ENCODE results near the gene ZC3H7B. TPM values are rescaled to one million over a fixed set of nuclear protein-coding genes. Genes with fewer than 3 reads are reported as not detected.

The ZC3H7B gene
- total RNA-seq, 1 donor: 53.6 TPM

DNA sequence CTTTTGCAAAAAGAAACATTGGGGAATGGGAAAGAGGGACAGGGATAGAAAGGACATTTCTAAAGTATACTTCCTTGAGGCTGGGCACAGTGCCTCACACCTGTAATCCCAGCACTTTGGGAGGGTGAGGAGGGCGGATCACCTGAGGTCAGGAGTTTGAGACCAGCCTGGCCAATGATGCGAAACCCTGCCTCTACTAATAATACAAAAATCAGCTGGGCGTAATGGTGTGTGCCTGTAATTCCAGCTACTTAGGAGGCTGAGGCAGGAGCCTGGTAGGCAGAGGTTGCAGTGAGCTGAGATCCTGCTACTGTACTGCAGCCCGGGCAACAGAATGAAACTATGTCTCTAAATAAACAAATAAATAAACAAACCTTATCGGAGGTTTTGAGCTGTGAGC, 64.1 kb downstream of the ZC3H7B start:
- peak; percentile 1 for DNase-seq (ENCODE audit: insufficient read length, low spot score, missing footprints)
- no peak overlapping the region for H3K4me2 ChIP-seq (ENCODE audit: insufficient read depth, low read length)
- H2AFZ ChIP-seq (ENCODE audit: low read length): no peak overlapping the region
- H3K4me3 ChIP-seq (ENCODE audit: insufficient read depth, low read length): no peak overlapping the region
- peaks cover 17% of the 10 kb centered on the region for H3K27me3 ChIP-seq (ENCODE audit: insufficient read depth, low read length)
- peaks cover 5% of the 10 kb centered on the region for H3K36me3 ChIP-seq (ENCODE audit: insufficient read depth, low read length)
- no peaks in the 10 kb centered on the region for H3K9me3 ChIP-seq (ENCODE audit: low read depth, low read length)
- H4K20me1 ChIP-seq (ENCODE audit: insufficient read depth, low read length): peaks cover 3% of the 10 kb centered on the region
- TF ChIP-seq, protein P1, sequence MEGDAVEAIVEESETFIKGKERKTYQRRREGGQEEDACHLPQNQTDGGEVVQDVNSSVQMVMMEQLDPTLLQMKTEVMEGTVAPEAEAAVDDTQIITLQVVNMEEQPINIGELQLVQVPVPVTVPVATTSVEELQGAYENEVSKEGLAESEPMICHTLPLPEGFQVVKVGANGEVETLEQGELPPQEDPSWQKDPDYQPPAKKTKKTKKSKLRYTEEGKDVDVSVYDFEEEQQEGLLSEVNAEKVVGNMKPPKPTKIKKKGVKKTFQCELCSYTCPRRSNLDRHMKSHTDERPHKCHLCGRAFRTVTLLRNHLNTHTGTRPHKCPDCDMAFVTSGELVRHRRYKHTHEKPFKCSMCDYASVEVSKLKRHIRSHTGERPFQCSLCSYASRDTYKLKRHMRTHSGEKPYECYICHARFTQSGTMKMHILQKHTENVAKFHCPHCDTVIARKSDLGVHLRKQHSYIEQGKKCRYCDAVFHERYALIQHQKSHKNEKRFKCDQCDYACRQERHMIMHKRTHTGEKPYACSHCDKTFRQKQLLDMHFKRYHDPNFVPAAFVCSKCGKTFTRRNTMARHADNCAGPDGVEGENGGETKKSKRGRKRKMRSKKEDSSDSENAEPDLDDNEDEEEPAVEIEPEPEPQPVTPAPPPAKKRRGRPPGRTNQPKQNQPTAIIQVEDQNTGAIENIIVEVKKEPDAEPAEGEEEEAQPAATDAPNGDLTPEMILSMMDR (IDR thresholded peaks at IDR 0.05; ENCODE audit: extremely low read depth, low read depth, low read length): no peak
- H3K79me2 ChIP-seq (ENCODE audit: insufficient read depth, low read length): no peaks in the 10 kb centered on the region
- H3K27ac ChIP-seq (ENCODE audit: low read depth, low read length): no peak overlapping the region
- H3K4me1 ChIP-seq (ENCODE audit: insufficient read depth, low read length): peaks cover 18% of the 10 kb centered on the region

DNA sequence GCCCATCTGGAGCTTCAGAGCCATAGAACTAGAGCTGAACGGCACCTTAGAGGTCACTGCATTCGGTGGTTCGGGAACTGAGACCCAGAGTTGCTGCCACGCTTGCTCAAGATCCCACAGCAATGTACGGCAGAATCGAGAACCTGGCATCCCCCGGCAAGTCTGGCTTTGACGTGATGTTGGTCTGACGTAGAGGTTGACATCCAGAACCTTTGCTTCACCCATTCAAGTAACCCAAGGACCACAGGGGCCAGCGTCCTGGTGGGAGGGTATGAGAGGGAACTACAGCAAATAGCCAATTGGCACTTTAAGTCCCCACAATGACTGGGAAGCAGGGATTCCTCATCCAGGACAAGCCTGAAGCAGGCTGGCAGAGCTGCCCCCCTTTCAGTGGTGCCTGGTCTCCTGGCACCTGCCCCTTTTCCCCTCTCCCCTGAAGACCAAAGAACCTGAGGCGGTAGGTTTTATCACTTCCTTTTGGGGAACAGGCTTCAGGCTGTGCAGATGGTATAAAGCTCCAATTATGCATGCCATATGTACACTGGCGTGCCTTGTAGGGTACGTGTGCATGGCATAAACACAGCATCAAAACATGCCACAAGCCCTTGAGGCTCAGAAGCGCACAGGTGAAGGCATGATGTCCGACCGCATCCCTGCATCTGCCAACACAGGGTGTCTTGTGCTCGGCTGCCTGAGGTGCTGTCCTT, 65.2 kb downstream of the ZC3H7B start:
- H3K4me2 ChIP-seq (ENCODE audit: insufficient read depth, low read length): peak overlapping the region; percentile 80
- no peak overlapping the region for H3K27ac ChIP-seq (ENCODE audit: low read depth, low read length)
- H3K9me3 ChIP-seq (ENCODE audit: low read depth, low read length): no peaks in the 10 kb centered on the region
- peaks cover 3% of the 10 kb centered on the region for H4K20me1 ChIP-seq (ENCODE audit: insufficient read depth, low read length)
- TF ChIP-seq, protein P1 (IDR thresholded peaks at IDR 0.05; ENCODE audit: extremely low read depth, low read depth, low read length): no peak
- peak overlapping the region; percentile 71 for H2AFZ ChIP-seq (ENCODE audit: low read length)
- H3K79me2 ChIP-seq (ENCODE audit: insufficient read depth, low read length): no peaks in the 10 kb centered on the region
- peaks cover 2% of the 10 kb centered on the region for H3K36me3 ChIP-seq (ENCODE audit: insufficient read depth, low read length)
- H3K27me3 ChIP-seq (ENCODE audit: insufficient read depth, low read length): peaks cover 17% of the 10 kb centered on the region
- peak; percentile 64 for DNase-seq (ENCODE audit: insufficient read length, low spot score, missing footprints)
- H3K4me3 ChIP-seq (ENCODE audit: insufficient read depth, low read length): peak overlapping the region; percentile 65
- H3K4me1 ChIP-seq (ENCODE audit: insufficient read depth, low read length): peaks cover 18% of the 10 kb centered on the region

DNA sequence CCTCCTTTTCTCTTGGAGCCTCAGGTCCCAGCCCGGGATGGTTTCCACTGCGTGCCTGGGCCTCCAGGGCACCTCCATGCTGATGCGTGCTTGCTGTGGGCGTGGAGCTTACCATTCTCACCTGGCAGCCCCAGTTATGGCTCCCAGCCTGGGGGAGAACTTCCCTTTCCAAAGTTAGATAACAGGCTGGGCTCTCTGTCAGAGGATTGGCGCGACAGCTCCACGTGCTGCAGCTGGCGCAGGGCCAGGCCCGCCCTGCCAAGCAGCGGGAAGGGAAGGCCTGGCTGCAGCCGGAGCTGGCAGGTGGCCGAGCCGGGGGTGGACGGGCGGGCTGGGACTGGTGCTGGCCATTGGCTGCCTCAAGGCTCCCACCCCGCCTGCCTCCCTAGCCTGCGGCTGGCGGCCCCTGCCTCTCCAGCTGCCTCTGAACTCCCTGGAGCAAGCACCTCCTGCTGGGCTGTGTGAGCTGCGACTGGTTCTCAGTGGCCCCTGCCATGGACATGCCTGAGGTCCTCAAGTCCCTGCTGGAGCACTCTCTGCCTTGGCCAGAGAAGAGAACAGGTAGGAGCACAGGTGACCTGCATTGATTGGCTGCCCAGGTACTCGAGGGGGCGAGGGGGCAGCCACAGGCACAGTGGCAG, 65.8 kb downstream of the ZC3H7B start:
- Histone ChIP-seq H3K27me3 (ENCODE audit: insufficient read depth, low read length) (peaks cover 17% of the 10 kb centered on the region), H3K27ac (ENCODE audit: low read depth, low read length) (no peak overlapping the region), H3K4me3 (ENCODE audit: insufficient read depth, low read length) (peak overlapping the region; percentile 65), H3K9me3 (ENCODE audit: low read depth, low read length) (no peaks in the 10 kb centered on the region), H3K36me3 (ENCODE audit: insufficient read depth, low read length) (no peaks in the 10 kb centered on the region), H3K4me1 (ENCODE audit: insufficient read depth, low read length) (peaks cover 18% of the 10 kb centered on the region), H4K20me1 (ENCODE audit: insufficient read depth, low read length) (peaks cover 3% of the 10 kb centered on the region), H3K4me2 (ENCODE audit: insufficient read depth, low read length) (peak overlapping the region; percentile 80), H3K79me2 (ENCODE audit: insufficient read depth, low read length) (no peaks in the 10 kb centered on the region), H2AFZ (ENCODE audit: low read length) (peak overlapping the region; percentile 71)
- DNase-seq (ENCODE audit: insufficient read length, low spot score, missing footprints): peak; percentile 100
- TF ChIP-seq, protein P1 (IDR thresholded peaks at IDR 0.05; ENCODE audit: extremely low read depth, low read depth, low read length): peak; percentile 33
